Endodermal cell (in vitro differentiated cells): ENCODE measurements around the gene WDFY3. TPM values are rescaled to one million over a fixed set of nuclear protein-coding genes. Genes with fewer than 3 reads are reported as not detected.

Source experiments
- DNase-seq: peaks from one replicate; pipeline ENCODE4 v3.0.0-alpha.2; 2017
- H3K27ac ChIP-seq: 2 replicates; pipeline ENCODE4 v1.5.1; 2013; ENCODE audit warnings: mild to moderate bottlenecking, low read depth, low read length, moderate library complexity
- H3K27me3 ChIP-seq: 2 replicates; pipeline ENCODE4 v1.6.1; 2013; ENCODE audit warnings: mild to moderate bottlenecking, low read length, moderate library complexity; ENCODE audit not compliant: insufficient read depth, control insufficient read depth, poor library complexity, severe bottlenecking
- H3K36me3 ChIP-seq: 2 replicates; pipeline ENCODE4 v1.7.0; 2013; ENCODE audit warnings: mild to moderate bottlenecking, low read length, moderate library complexity; ENCODE audit not compliant: control insufficient read depth, insufficient read depth
- H3K4me1 ChIP-seq: one replicate; pipeline ENCODE4 v1.7.0; 2013; ENCODE audit warnings: low read length; ENCODE audit not compliant: control insufficient read depth, insufficient read depth
- H3K4me3 ChIP-seq: 2 replicates; pipeline ENCODE4 v1.5.1; 2013; ENCODE audit warnings: mild to moderate bottlenecking, low read length, moderate library complexity
- H3K9ac ChIP-seq: 2 replicates; pipeline ENCODE4 v1.6.1; 2013; ENCODE audit warnings: mild to moderate bottlenecking, low read length, moderate library complexity; ENCODE audit not compliant: poor library complexity, severe bottlenecking; ENCODE audit errors: extremely low read depth
- H3K9me3 ChIP-seq: 2 replicates; pipeline ENCODE4 v1.6.1; 2013; ENCODE audit warnings: mild to moderate bottlenecking, low read length, moderate library complexity; ENCODE audit not compliant: control insufficient read depth
- H3K27ac Mint-ChIP-seq: 2 replicates; pipeline ENCODE4 v1.8.0; 2020; ENCODE audit warnings: mixed read lengths
- H3K27me3 Mint-ChIP-seq: 2 replicates; pipeline ENCODE4 v1.8.0; 2021; ENCODE audit warnings: mild to moderate bottlenecking, mixed read lengths; ENCODE audit not compliant: insufficient read depth
- H3K36me3 Mint-ChIP-seq: 2 replicates; pipeline ENCODE4 v1.8.0; 2020; ENCODE audit warnings: low read depth, mixed read lengths
- H3K4me1 Mint-ChIP-seq: 2 replicates; pipeline ENCODE4 v1.8.0; 2020; ENCODE audit warnings: mixed read lengths
- H3K4me3 Mint-ChIP-seq: 2 replicates; pipeline ENCODE4 v1.8.0; 2020; ENCODE audit warnings: mild to moderate bottlenecking, moderate library complexity, mixed read lengths
- H3K9me3 Mint-ChIP-seq: 2 replicates; pipeline ENCODE4 v1.8.0; 2020; ENCODE audit warnings: mild to moderate bottlenecking, mixed read lengths
- CTCF ChIP-seq: fragments of 200-600 bp; sonication (generic); conservative IDR thresholded peaks from 2 replicates; pipeline ENCODE4 v1.5.0; 2021; ENCODE audit warnings: antibody characterized with exemption, mild to moderate bottlenecking
- WGBS, 2 experiments: methylation state at CpG; one replicate each; pipeline versions ENCODE4 v1.1.5 to v1.1.7; 2013; ENCODE audit warnings: missing lambda C conversion rate in 2 of 2, mixed read lengths in 1 of 2; ENCODE audit not compliant: insufficient coverage in 1 of 2, insufficient read length in 1 of 2; 5-methylcytosine and 5-hydroxymethylcytosine counted together
- total RNA-seq, 2 donors: library from RNA; stranded (reverse); fragmentation: NEBNext Ultra II Directional in 1 of 2; extraction: Animal tissue kit (Norgen Biotek cat#: 25700) in 1 of 2; gene quantifications; 2 replicates in 1 of 2; 3 replicates in 1 of 2; pipeline ENCODE4 v1.2.1, GENCODE V29; 2021

The WDFY3 gene
- total RNA-seq, 2 donors from 2014 or later = 91.1 to 103 TPM

- Mint-ChIP-seq H3K9me3 (no peaks in the 10 kb centered on the region), H3K27ac (peak overlapping the region; percentile 84), H3K4me3 (peak overlapping the region; percentile 99), H3K27me3 (no peaks in the 10 kb centered on the region), H3K36me3 (peaks cover 11% of the 10 kb centered on the region), H3K4me1 (peaks cover 19% of the 10 kb centered on the region)
- Histone ChIP-seq H3K27ac (peak overlapping the region; percentile 91), H3K27me3 (no peaks in the 10 kb centered on the region), H3K36me3 (peaks cover 13% of the 10 kb centered on the region), H3K9me3 (no peaks in the 10 kb centered on the region), H3K4me3 (peak overlapping the region; percentile 96), H3K4me1 (peaks cover 5% of the 10 kb centered on the region), H3K9ac (peak overlapping the region; percentile 81)
- 0 to 1% methylated on average over 16 to 98 of the region's 98 CpGs for WGBS, 2 experiments
- TF ChIP-seq CTCF = peak; percentile 57
- DNase-seq = peak; percentile 86
Measured at GRCh38 chr4:84965553-84966381, 723 bp downstream of the WDFY3 start.

- no peak for DNase-seq
- Histone ChIP-seq H3K9ac (peak overlapping the region; percentile 81), H3K9me3 (no peaks in the 10 kb centered on the region), H3K36me3 (peaks cover 13% of the 10 kb centered on the region), H3K4me1 (peaks cover 5% of the 10 kb centered on the region), H3K27ac (peak overlapping the region; percentile 91), H3K27me3 (no peaks in the 10 kb centered on the region), H3K4me3 (peak overlapping the region; percentile 86)
- H3K9me3 Mint-ChIP-seq = no peaks in the 10 kb centered on the region
- 52 to 100% methylated on average over 1 to 2 of the region's 6 CpGs for WGBS, 2 experiments
- H3K27ac Mint-ChIP-seq = peak overlapping the region; percentile 84
- no peak for TF ChIP-seq CTCF
- H3K4me1 Mint-ChIP-seq = peaks cover 22% of the 10 kb centered on the region
- H3K27me3 Mint-ChIP-seq = no peaks in the 10 kb centered on the region
- peak overlapping the region; percentile 99 for H3K4me3 Mint-ChIP-seq
- H3K36me3 Mint-ChIP-seq = peaks cover 11% of the 10 kb centered on the region
Measured at GRCh38 chr4:84964995-84965552, 1.4 kb downstream of the WDFY3 start.

- WGBS, 2 experiments = 94 to 98% methylated on average over 2 to 5 of the region's 5 CpGs
- no peak overlapping the region for H3K4me3 ChIP-seq
- no peak for DNase-seq
- peaks cover 5% of the 10 kb centered on the region for H3K4me1 ChIP-seq
- Mint-ChIP-seq H3K4me3 (no peak overlapping the region), H3K9me3 (no peaks in the 10 kb centered on the region), H3K36me3 (peaks cover 11% of the 10 kb centered on the region), H3K27ac (no peak overlapping the region), H3K27me3 (no peaks in the 10 kb centered on the region), H3K4me1 (peaks cover 31% of the 10 kb centered on the region)
- H3K9me3 ChIP-seq = no peaks in the 10 kb centered on the region
- H3K9ac ChIP-seq = no peak overlapping the region
- no peak overlapping the region for H3K27ac ChIP-seq
- H3K27me3 ChIP-seq = no peaks in the 10 kb centered on the region
- no peak for TF ChIP-seq CTCF
- peaks cover 13% of the 10 kb centered on the region for H3K36me3 ChIP-seq
Measured at GRCh38 chr4:84962102-84962501, 4.4 kb downstream of the WDFY3 start.
